PC-9 (cell line): ENCODE data around the gene MANBA. TPM values are rescaled to one million over a fixed set of nuclear protein-coding genes. Genes with fewer than 3 reads are reported as not detected.
A peak's percentile ranks its signal among the peaks of the same experiment; 100 is the strongest.

ENCODE experiments used
- BruUV-seq: library from RNA; stranded (reverse); fragments of 400-500 nt; replicated peaks from 2 replicates; lab custom pipeline; 2021; lab: Mats Ljungman, UMichigan
- CTCF ChIA-PET: fragments of 300-600 bp; sonication (Branson Sonifier 250); formaldehyde crosslinking; loops from one replicate; lab custom pipeline; 2022; ENCODE audit warnings: antibody characterized with exemption; lab: Charles Lee
- POLR2A ChIA-PET: fragments of 300-600 bp; sonication (Branson Sonifier 250); formaldehyde crosslinking; loops from one replicate; lab custom pipeline; 2022; ENCODE audit warnings: antibody characterized with exemption; ENCODE audit not compliant: unreplicated experiment; lab: Charles Lee
- DNase-seq, 2 experiments: peaks; one replicate each; pipeline versions ENCODE4 v3.0.0 to v3.0.0-alpha.2; 2015 to 2022; ENCODE audit warnings: mixed read lengths in 1 of 2
- H2AFZ ChIP-seq: fragments of 200-600 bp; sonication (generic); 2 replicates; pipeline ENCODE4 v1.8.1; 2017; ENCODE audit warnings: antibody characterized with exemption
- H3F3A ChIP-seq: fragments of 200-600 bp; sonication (generic); 2 replicates; pipeline ENCODE4 v1.8.1; 2017; ENCODE audit warnings: antibody characterized with exemption, mild to moderate bottlenecking, low read depth; ENCODE audit not compliant: insufficient read depth
- H3K27ac ChIP-seq: fragments of 200-600 bp; sonication (generic); 2 replicates; pipeline ENCODE4 v1.6.1; 2016; ENCODE audit warnings: mixed run types
- H3K27me3 ChIP-seq: fragments of 200-600 bp; sonication (generic); 2 replicates; pipeline ENCODE4 v1.6.1; 2016; ENCODE audit warnings: low read depth, mixed run types; ENCODE audit not compliant: insufficient read depth
- H3K36me3 ChIP-seq: fragments of 200-600 bp; sonication (generic); 2 replicates; pipeline ENCODE4 v1.6.1; 2016; ENCODE audit warnings: low read depth, mixed run types
- H3K4me1 ChIP-seq: fragments of 200-600 bp; sonication (generic); replicated peaks from 2 replicates; pipeline ENCODE4 v1.6.1; 2016; ENCODE audit warnings: mixed run types; ENCODE audit not compliant: insufficient read depth
- H3K4me2 ChIP-seq: fragments of 200-600 bp; sonication (generic); 2 replicates; pipeline ENCODE4 v1.6.1; 2017; ENCODE audit warnings: mixed run types
- H3K4me3 ChIP-seq: fragments of 200-600 bp; sonication (generic); 2 replicates; pipeline ENCODE4 v1.6.1; 2016; ENCODE audit warnings: mixed run types
- H3K79me2 ChIP-seq: fragments of 200-600 bp; sonication (generic); 2 replicates; pipeline ENCODE4 v1.6.1; 2017; ENCODE audit warnings: low read depth, mixed run types
- H3K9me2 ChIP-seq: fragments of 200-600 bp; sonication (generic); 2 replicates; pipeline ENCODE4 v1.8.1; 2017; ENCODE audit warnings: mild to moderate bottlenecking; ENCODE audit not compliant: insufficient read depth
- H3K9me3 ChIP-seq: fragments of 200-600 bp; sonication (generic); 2 replicates; pipeline ENCODE4 v1.8.1; 2016; ENCODE audit warnings: low read depth; ENCODE audit not compliant: insufficient read depth
- H4K20me1 ChIP-seq: fragments of 200-600 bp; sonication (generic); 2 replicates; pipeline ENCODE4 v1.8.1; 2017; ENCODE audit not compliant: insufficient read depth
- EZH2 ChIP-seq: fragments of 200-600 bp; sonication (generic); IDR thresholded peaks from 2 replicates; pipeline ENCODE4 v1.8.0; 2017; ENCODE audit warnings: antibody characterized with exemption, low read depth
- intact Hi-C: fragments of 100-400 bp; cut with micrococcal nuclease; formaldehyde crosslinking; loops from one replicate; pipeline ENCODE4 v1.10.0; 2022; ENCODE audit not compliant: unreplicated experiment
- total RNA-seq: library from RNA; stranded (reverse); gene quantifications from 2 replicates; pipeline ENCODE4 v1.2.3, GENCODE V29; 2021
- TF ChIP-seq, protein P1 (sequence below): fragments of 200-600 bp; sonication (generic); conservative IDR thresholded peaks from 2 replicates; pipeline ENCODE4 v1.6.1; 2017; ENCODE audit warnings: mixed run types, antibody characterized with exemption, mild to moderate bottlenecking, moderate library complexity

The MANBA gene
- total RNA-seq, 1 experiment from 2014 or later = 11.8 TPM

DNA sequence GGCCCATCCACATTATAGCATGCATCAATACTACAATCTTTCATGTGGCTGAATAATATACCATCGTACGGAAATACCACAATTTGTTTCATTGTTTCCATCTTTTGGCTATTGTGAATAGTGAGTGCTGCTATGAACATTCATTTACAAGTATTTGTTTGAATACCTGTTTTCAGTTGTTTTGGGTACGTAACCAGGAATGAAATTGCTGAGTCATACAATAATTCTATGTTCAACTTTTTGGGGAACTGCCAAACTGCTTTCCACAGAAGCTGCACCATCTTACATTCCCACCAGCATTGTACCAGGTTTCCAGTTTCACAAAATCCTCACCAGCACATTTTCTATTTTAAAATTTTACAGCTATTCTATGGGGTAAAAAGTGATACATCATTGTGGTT, 28.5 kb upstream of the MANBA start:
- H3K9me2 ChIP-seq = no peaks in the 10 kb centered on the region
- no peaks in the 10 kb centered on the region for H3K4me1 ChIP-seq
- DNase-seq = no peak
- no TSS peak for BruUV-seq
- no peaks in the 10 kb centered on the region for H3K27me3 ChIP-seq
- H3K4me3 ChIP-seq = no peak overlapping the region
- no peak overlapping the region for H3K4me2 ChIP-seq
- peaks cover 4% of the 10 kb centered on the region; the same call in 1 of the 2 replicates for H3K9me3 ChIP-seq
- ChIA-PET CTCF (no interaction called here), POLR2A (no interaction called here)
- no peak for TF ChIP-seq EZH2
- TF ChIP-seq, protein P1, sequence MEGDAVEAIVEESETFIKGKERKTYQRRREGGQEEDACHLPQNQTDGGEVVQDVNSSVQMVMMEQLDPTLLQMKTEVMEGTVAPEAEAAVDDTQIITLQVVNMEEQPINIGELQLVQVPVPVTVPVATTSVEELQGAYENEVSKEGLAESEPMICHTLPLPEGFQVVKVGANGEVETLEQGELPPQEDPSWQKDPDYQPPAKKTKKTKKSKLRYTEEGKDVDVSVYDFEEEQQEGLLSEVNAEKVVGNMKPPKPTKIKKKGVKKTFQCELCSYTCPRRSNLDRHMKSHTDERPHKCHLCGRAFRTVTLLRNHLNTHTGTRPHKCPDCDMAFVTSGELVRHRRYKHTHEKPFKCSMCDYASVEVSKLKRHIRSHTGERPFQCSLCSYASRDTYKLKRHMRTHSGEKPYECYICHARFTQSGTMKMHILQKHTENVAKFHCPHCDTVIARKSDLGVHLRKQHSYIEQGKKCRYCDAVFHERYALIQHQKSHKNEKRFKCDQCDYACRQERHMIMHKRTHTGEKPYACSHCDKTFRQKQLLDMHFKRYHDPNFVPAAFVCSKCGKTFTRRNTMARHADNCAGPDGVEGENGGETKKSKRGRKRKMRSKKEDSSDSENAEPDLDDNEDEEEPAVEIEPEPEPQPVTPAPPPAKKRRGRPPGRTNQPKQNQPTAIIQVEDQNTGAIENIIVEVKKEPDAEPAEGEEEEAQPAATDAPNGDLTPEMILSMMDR = no peak
- H3K27ac ChIP-seq = peak overlapping the region; percentile 34; the same call in 1 of the 2 replicates
- no peaks in the 10 kb centered on the region for H3K79me2 ChIP-seq
- no peaks in the 10 kb centered on the region for H4K20me1 ChIP-seq
- peaks cover 18% of the 10 kb centered on the region; the same call in 1 of the 2 replicates for H3F3A ChIP-seq
- no peak overlapping the region for H2AFZ ChIP-seq
- peaks cover 8% of the 10 kb centered on the region; the same call in 1 of the 2 replicates for H3K36me3 ChIP-seq
- intact Hi-C loops = no loop called here

DNA sequence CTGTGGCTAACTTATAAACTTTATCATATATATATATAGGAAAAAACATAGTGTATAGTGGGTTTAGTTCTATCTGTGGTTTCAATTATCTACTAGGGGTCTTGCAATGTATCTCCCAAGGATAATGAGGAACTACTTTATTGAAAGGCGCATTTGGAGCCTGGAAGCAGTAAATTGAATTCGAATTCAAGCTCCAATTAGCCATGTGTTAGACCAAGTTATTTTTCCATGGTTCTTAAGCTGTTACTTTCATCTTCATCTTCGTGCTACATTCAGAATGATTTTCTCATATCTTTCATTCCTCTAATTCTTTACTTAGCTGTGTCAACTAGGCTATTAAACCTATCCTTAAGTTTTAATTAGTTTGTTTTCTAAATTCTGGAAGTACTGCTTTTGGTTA, 27.2 kb upstream of the MANBA start:
- CTCF ChIA-PET = no interaction called here

GRCh38 chr4:102787096-102787881, 26.5 kb upstream of the MANBA start:
- no peak overlapping the region for H3K4me3 ChIP-seq
- DNase-seq = no peak
- TF ChIP-seq, protein P1 = no peak
- TF ChIP-seq EZH2 = no peak
- ChIA-PET POLR2A (no interaction called here), CTCF (no interaction called here)
- H3K4me1 ChIP-seq = no peaks in the 10 kb centered on the region
- BruUV-seq = no TSS peak
- H2AFZ ChIP-seq = no peak overlapping the region
- no peaks in the 10 kb centered on the region for H3K36me3 ChIP-seq
- intact Hi-C loops = no loop called here
- H4K20me1 ChIP-seq = no peaks in the 10 kb centered on the region
- peaks cover 4% of the 10 kb centered on the region; the same call in 1 of the 2 replicates for H3K9me3 ChIP-seq
- no peaks in the 10 kb centered on the region for H3K27me3 ChIP-seq
- H3F3A ChIP-seq = peaks cover 16% of the 10 kb centered on the region; the same call in 1 of the 2 replicates
- peak overlapping the region; percentile 29; the same call in 1 of the 2 replicates for H3K27ac ChIP-seq
- H3K4me2 ChIP-seq = no peak overlapping the region
- H3K79me2 ChIP-seq = no peaks in the 10 kb centered on the region
- no peaks in the 10 kb centered on the region for H3K9me2 ChIP-seq

More for the DNA sequence above, 27.2 kb upstream of the MANBA start:
- intact Hi-C loops = no loop called here
- H3K4me2 ChIP-seq = no peak overlapping the region
- POLR2A ChIA-PET = no interaction called here
- H3K79me2 ChIP-seq = no peaks in the 10 kb centered on the region
- no peaks in the 10 kb centered on the region for H3K4me1 ChIP-seq
- BruUV-seq = no TSS peak
- H3F3A ChIP-seq = peaks cover 18% of the 10 kb centered on the region; the same call in 1 of the 2 replicates
- H2AFZ ChIP-seq = no peak overlapping the region
- H4K20me1 ChIP-seq = no peaks in the 10 kb centered on the region
- H3K9me2 ChIP-seq = no peaks in the 10 kb centered on the region
- no peak for TF ChIP-seq EZH2
- TF ChIP-seq, protein P1 = no peak
- no peak overlapping the region for H3K4me3 ChIP-seq
- 0 out of 2 replicates have a peak overlapping the region, but pooled peaks have one; percentile 29 for H3K27ac ChIP-seq
- H3K36me3 ChIP-seq = no peaks in the 10 kb centered on the region
- no peaks in the 10 kb centered on the region for H3K27me3 ChIP-seq
- peaks cover 4% of the 10 kb centered on the region; the same call in 1 of the 2 replicates for H3K9me3 ChIP-seq
- DNase-seq = no peak
